Mucosa of rectum (tissue), 2 donors: ENCODE results near the gene ANKRD11.
A peak's percentile ranks its signal among the peaks of the same experiment; 100 is the strongest.

Experiments used
- H3K27ac ChIP-seq, 2 donors: one replicate each; pipeline ENCODE4 v1.7.0; 2013; ENCODE audit warnings: inconsistent platforms in 2 of 2, low read depth in 2 of 2, low read length in 2 of 2
- H3K27me3 ChIP-seq, 2 donors: one replicate each; pipeline ENCODE4 v1.7.0; 2013; ENCODE audit warnings: low read length in 2 of 2; ENCODE audit not compliant: control insufficient read depth in 2 of 2, insufficient read depth in 2 of 2
- H3K36me3 ChIP-seq, 2 donors: one replicate each; pipeline ENCODE4 v1.7.0; 2013; ENCODE audit warnings: low read length in 2 of 2; ENCODE audit not compliant: control insufficient read depth in 2 of 2, insufficient read depth in 2 of 2
- H3K4me1 ChIP-seq, 2 donors: one replicate each; pipeline ENCODE4 v1.7.0; 2013; ENCODE audit warnings: low read length in 2 of 2, mild to moderate bottlenecking in 1 of 2; ENCODE audit not compliant: control insufficient read depth in 2 of 2, insufficient read depth in 2 of 2
- H3K4me3 ChIP-seq, 2 donors: one replicate each; pipeline ENCODE4 v1.7.0; 2013; ENCODE audit warnings: low read length in 2 of 2
- H3K9ac ChIP-seq, 2 donors: one replicate each; pipeline ENCODE4 v1.7.0; 2013; ENCODE audit warnings: low read length in 2 of 2, low read depth in 1 of 2, mild to moderate bottlenecking in 1 of 2
- H3K9me3 ChIP-seq, 2 donors: one replicate each; pipeline ENCODE4 v1.7.0; 2013; ENCODE audit warnings: low read length in 2 of 2; ENCODE audit not compliant: control insufficient read depth in 2 of 2
- donor health status: healthy.
- donor health status: Normal muscosa, but diverticular disease.

The ANKRD11 gene

DNA sequence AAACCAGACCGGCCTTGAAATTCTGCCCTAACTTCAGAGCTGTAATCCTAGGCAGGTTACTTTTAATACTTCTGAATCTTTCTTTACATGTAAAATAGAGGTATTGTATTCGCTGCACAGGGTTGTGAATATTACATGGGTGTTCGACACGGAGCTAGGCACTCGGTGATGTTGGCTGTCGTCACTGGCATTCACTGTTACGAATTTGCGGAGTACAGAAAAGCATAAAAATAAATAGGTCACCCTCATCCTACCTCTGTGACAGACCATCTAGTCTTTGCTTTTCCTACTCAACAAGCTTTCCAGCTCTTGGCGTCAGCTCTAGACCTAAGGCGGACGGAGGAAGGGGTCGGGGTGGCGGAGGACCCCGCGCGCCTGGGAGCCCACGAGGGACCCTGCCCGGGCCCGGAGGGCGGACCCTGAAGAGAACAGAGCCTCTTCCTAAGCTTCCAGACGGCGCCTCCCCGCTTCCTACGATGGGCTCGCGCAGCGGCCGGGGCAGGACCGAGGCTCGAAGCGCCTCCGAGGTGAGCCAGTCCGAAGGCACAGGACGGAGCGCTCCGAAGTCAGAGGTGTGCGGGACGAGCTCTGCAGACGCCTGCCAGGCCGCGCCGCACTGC, 17.0 kb upstream of the ANKRD11 start:
- H3K9ac ChIP-seq, result peak overlapping the region; percentile 91 to 92
- peaks cover 33 to 41% of the 10 kb centered on the region in 2 donors for H3K4me1 ChIP-seq
- peaks cover 11 to 15% of the 10 kb centered on the region in 2 donors for H3K36me3 ChIP-seq
- H3K27ac ChIP-seq, result peak overlapping the region; percentile 93 to 94
- no peaks in the 10 kb centered on the region for H3K9me3 ChIP-seq
- H3K4me3 ChIP-seq, result peak overlapping the region; percentile 87 to 93
- H3K27me3 ChIP-seq, result no peaks in the 10 kb centered on the region

DNA sequence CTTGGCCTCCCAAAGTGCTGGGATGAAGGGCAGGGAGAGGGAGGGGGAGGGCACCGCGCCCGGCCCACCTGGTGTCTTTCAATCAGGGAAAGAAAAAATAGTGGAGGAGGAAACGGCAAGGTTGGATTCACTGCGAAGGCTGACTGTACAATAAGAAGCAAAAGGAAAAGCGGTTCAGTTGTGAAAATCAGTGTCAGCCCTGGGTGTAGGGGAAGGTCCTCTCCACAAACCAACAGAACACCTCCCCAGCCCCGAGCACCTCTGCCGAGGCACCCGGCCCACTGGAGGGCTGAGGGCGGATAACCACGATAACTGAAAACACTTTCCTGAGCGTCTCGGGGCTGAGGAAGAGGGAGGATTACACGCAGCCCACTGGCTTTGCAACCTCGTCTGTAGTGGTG, 16.4 kb upstream of the ANKRD11 start:
- peak overlapping the region; percentile 91 to 92 for H3K9ac ChIP-seq
- no peaks in the 10 kb centered on the region for H3K9me3 ChIP-seq
- peaks cover 39 to 46% of the 10 kb centered on the region in 2 donors for H3K4me1 ChIP-seq
- H3K4me3 ChIP-seq, result peak overlapping the region; percentile 87 to 93
- peaks cover 11 to 12% of the 10 kb centered on the region in 2 donors for H3K36me3 ChIP-seq
- peak overlapping the region; percentile 93 to 94 for H3K27ac ChIP-seq
- H3K27me3 ChIP-seq, result no peaks in the 10 kb centered on the region

DNA sequence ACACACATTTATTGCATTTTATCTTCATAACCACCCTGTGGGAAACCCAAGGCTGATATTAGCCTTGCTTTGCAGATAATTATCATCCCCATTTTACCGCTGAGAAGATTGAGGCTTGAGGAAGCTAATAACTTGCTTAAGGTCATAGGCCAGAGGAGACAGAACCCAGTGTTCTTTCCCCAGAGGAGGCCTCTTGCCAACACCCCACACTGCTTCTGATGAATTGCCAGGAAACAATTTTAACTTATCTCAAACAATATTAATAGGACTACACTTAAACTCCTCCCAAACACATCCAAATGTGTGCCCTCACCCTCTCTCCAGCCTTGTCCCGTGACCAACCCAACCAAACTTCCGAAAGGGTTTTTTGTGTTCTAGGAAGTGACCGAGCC, 15.7 kb upstream of the ANKRD11 start:
- Histone ChIP-seq H3K9ac (peak overlapping the region; percentile 55 to 81), H3K36me3 (peaks cover 5 to 6% of the 10 kb centered on the region in 2 donors), H3K4me3 (peak overlapping the region; percentile 44 to 63), H3K27me3 (no peaks in the 10 kb centered on the region), H3K4me1 (peaks cover 39 to 46% of the 10 kb centered on the region in 2 donors), H3K9me3 (no peaks in the 10 kb centered on the region), H3K27ac (peak overlapping the region; percentile 93 to 95)

DNA sequence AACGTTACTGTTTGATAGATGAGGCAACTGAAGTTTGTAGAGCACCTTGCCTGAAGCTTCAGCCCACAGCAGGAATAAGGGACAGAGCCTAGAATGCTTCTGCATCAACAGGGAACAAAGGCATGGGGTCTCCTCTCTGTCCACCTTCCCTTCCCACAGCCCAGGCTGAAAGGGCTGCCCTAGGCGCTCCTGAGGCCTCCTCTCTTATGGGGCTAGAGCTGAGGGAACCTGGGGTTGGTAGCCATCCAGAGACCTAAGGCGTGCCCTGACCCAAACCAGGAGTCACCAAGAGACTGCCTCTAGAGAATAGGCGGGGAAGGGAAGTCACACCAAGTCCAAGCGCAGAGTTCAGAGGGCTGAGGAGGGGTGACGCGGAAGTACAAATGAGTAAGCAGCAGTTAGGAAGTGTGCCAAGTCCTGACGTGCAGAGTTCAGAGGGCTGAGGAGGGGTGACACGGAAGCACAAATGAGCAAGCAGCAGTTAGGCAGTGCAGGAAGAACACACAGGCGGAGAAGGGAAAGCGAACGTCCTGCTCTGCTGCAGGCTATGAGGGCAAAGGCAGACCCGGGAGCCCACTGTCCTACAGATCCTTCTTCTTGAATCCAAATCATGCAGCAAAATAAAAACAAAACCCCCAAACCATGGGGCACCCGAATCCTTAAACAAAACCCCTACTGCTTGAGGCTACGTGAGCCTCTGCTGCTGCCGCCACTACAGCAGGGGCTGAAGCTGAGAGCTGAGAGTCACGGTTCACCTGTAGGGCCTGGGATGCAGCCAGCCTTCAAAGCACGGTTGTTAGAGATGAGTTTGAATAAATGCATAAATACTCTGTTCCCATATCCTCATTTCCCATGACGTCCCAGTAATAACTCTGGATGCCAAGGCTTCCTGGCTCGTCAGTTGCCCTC, 15.1 kb upstream of the ANKRD11 start:
- H3K4me3 ChIP-seq, result peak overlapping the region; percentile 44 to 63
- H3K9me3 ChIP-seq, result no peaks in the 10 kb centered on the region
- H3K36me3 ChIP-seq, result peaks cover under 1% of the 10 kb centered on the region in 2 donors
- H3K9ac ChIP-seq, result peak overlapping the region; percentile 55 to 81
- H3K27me3 ChIP-seq, result no peaks in the 10 kb centered on the region
- H3K27ac ChIP-seq, result peak overlapping the region; percentile 93 to 95
- H3K4me1 ChIP-seq, result peaks cover 39 to 46% of the 10 kb centered on the region in 2 donors

DNA sequence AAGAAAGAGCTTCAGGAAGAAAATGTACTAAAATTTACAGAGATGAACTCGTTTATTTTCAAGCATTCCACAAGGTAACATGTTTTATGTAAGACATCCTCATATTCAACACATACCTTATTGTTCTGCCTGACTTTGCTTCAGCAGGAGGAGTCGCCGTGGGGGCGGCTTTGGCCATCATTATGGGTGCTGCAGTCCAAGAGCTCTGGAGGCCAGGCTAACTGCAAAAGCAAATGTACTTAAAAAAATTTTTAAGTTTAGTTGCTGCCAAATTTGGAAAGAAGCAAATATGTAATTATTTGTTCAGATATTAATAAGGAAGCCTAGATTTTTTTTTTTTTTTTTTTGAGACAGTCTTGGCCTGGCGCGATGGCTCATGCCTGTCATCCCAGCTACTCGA, 13.7 kb upstream of the ANKRD11 start:
- Histone ChIP-seq H3K4me3 (no peak overlapping the region), H3K27ac (peak overlapping the region in 1 of 2 donors; percentile 16), H3K36me3 (no peaks in the 10 kb centered on the region), H3K9me3 (no peaks in the 10 kb centered on the region), H3K4me1 (peaks cover 33 to 39% of the 10 kb centered on the region in 2 donors), H3K27me3 (no peaks in the 10 kb centered on the region), H3K9ac (no peak overlapping the region)

DNA sequence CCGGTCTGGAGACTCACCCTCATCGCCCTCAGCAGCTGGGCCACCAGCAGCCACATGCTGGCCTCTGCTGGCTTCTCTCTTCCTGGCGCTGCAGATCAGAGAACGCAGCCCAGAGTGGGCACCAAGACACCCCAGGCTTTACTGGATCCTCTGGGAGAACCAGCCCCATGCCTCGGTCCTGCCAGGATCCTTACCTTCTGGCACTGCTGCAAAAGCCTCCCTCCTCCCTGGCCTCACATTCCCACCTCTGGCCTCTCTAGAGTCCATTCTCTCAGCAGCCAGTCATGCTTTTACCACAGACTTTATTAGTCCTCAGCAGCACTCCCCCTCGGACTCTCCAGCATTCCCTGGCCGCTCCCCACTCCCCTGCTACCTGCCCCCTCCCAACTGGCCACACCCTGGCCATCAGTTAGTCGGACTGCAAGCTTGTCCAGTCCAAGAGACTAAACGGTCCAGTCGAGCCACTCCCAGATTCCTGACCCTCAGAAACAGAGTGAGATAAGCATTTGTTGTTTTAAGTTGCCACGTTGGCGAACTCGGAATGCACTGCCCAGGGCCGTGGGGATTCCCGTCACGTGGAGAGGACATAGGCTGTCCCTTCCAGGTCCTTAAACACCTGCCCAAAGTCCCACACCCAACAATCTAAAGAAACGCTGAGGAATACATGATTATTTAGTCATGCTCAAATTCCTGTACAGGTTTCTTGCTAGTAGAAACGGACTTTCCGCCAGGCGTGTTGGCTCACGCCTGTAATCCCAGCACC, 11.9 kb upstream of the ANKRD11 start:
- H3K27ac ChIP-seq, result peak overlapping the region; percentile 71 to 76
- peak overlapping the region in 1 of 2 donors; percentile 36 for H3K9ac ChIP-seq
- H3K27me3 ChIP-seq, result no peaks in the 10 kb centered on the region
- H3K4me3 ChIP-seq, result no peak overlapping the region
- peaks cover 0 to 2% of the 10 kb centered on the region in 2 donors for H3K36me3 ChIP-seq
- no peaks in the 10 kb centered on the region for H3K9me3 ChIP-seq
- peaks cover 33 to 40% of the 10 kb centered on the region in 2 donors for H3K4me1 ChIP-seq

DNA sequence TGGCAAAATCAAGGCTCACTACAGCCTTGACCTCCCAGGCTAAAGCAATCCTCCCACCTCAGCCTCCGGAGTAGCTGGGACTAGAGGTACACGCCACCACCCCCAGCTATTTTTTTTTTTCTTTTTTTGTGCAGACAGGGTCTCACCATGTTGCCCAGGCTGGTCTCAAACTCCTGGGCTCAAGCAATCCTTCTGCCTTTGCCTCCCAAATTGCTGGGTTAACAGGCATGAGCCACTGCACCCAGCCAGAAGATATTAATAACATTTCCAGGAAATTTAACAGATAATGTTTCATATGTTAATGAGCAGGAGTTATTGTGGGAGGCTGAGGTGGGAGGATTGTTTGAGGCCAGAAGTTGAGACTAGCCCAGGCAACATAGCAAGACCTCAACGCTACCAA, 9.4 kb upstream of the ANKRD11 start:
- no peak overlapping the region for H3K9ac ChIP-seq
- H3K27ac ChIP-seq, result no peak overlapping the region
- no peak overlapping the region for H3K4me3 ChIP-seq
- H3K27me3 ChIP-seq, result no peaks in the 10 kb centered on the region
- no peaks in the 10 kb centered on the region for H3K9me3 ChIP-seq
- H3K36me3 ChIP-seq, result peaks cover 0 to 4% of the 10 kb centered on the region in 2 donors
- peaks cover 13 to 21% of the 10 kb centered on the region in 2 donors for H3K4me1 ChIP-seq

DNA sequence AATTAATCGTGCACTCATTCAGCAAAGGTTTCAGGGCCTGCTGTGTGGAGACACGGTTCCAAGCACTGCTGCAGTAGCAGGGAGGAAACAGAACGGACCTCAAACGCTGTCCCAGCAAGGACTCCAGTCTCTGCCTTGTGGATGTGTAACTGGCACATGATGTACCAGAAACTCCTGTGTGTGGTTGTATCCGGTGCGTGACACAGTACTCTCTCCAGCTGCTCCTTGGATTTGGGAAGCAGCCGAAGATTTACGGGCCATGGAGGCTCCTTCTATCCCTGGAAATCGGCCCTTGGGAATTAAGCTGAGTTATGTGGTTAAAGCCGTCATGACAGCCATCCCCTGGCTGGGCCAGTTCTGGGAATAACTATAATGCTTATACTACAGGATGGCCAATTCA, 8.5 kb upstream of the ANKRD11 start:
- Histone ChIP-seq H3K27ac (peak overlapping the region; percentile 1 to 42), H3K36me3 (peaks cover under 1 to 5% of the 10 kb centered on the region in 2 donors), H3K9me3 (no peaks in the 10 kb centered on the region), H3K9ac (peak overlapping the region in 1 of 2 donors; percentile 39), H3K4me1 (peaks cover 13 to 18% of the 10 kb centered on the region in 2 donors), H3K27me3 (no peaks in the 10 kb centered on the region), H3K4me3 (no peak overlapping the region)

DNA sequence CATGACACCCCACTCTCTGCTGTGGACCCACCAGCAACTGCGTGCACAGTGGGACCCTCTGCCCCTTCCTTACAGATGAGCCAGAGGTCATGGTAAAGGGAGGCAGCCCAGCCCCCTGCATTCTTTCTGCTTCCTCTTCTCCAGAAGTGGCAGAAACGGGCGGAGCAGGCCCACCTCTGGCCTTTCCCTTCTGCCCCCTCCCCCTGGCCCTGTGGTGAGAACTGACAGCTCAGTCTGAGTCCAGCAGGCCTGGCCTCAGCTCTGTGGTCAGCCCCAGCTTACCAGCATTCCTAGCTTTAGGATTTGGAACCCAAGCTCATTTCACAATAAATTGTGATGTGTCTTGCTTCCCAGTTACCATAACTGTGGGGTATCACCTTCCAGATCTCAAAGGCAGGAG, 4.8 kb upstream of the ANKRD11 start:
- Histone ChIP-seq H3K9ac (no peak overlapping the region), H3K4me1 (peaks cover 21 to 22% of the 10 kb centered on the region in 2 donors), H3K4me3 (no peak overlapping the region), H3K36me3 (peaks cover 5 to 7% of the 10 kb centered on the region in 2 donors), H3K9me3 (no peaks in the 10 kb centered on the region), H3K27me3 (no peaks in the 10 kb centered on the region), H3K27ac (no peak overlapping the region)
